K562 (cell line): ENCODE results near the gene LRRK1. TPM values are rescaled to one million over a fixed set of nuclear protein-coding genes. Genes with fewer than 3 reads are reported as not detected.

Experiments used
- BRD9 ChIP-seq: fragments of 450-650 bp; IDR thresholded peaks from 2 replicates; pipeline ENCODE4 v1.6.1; 2018; ENCODE audit warnings: low read depth; ENCODE audit not compliant: partially characterized antibody
- CEBPB ChIP-seq: fragments of 450-650 bp; IDR thresholded peaks from 2 replicates; pipeline ENCODE4 v1.6.1; 2016; ENCODE audit warnings: missing genetic modification characterization, missing compliant biosample characterization
- DDX20 ChIP-seq: fragments of 450-650 bp; IDR thresholded peaks from 2 replicates; pipeline ENCODE4 v1.6.1; 2016; ENCODE audit warnings: missing genetic modification characterization, low read depth, mild to moderate bottlenecking, missing compliant biosample characterization, moderate library complexity
- GATAD2B ChIP-seq: fragments of 450-650 bp; IDR thresholded peaks from 2 replicates; pipeline ENCODE4 v1.6.1; 2017; ENCODE audit warnings: mild to moderate bottlenecking, borderline replicate concordance
- NCOR1 ChIP-seq: fragments of 450-650 bp; IDR thresholded peaks from 2 replicates; pipeline ENCODE4 v1.6.1; 2016; ENCODE audit warnings: mild to moderate bottlenecking, moderate library complexity
- PHB ChIP-seq: fragments of 250-450 bp; sonication (Bioruptor Pico); IDR thresholded peaks from 2 replicates; pipeline ENCODE4 v1.5.0; 2021
- PHF21A ChIP-seq: fragments of 450-650 bp; IDR thresholded peaks from 2 replicates; pipeline ENCODE4 v1.6.1; 2017; ENCODE audit warnings: low read depth, borderline replicate concordance
- SAFB2 ChIP-seq: fragments of 200-400 bp; formaldehyde crosslinking; IDR thresholded peaks from 2 replicates; pipeline ENCODE4 v1.6.1; 2018; ENCODE audit warnings: borderline replicate concordance, low read length, low read depth, moderate library complexity; ENCODE audit not compliant: severe bottlenecking
- TCF3 ChIP-seq: sonication (generic); formaldehyde crosslinking; IDR thresholded peaks from 2 replicates; pipeline ENCODE4 v1.4.0; 2020; ENCODE audit warnings: mild to moderate bottlenecking, missing genetic modification reagents
- U2AF2 ChIP-seq: fragments of 200-400 bp; formaldehyde crosslinking; optimal IDR thresholded peaks from 2 replicates; pipeline ENCODE3; 2017; ENCODE audit warnings: low read depth, mild to moderate bottlenecking, low read length
- ZNF449 ChIP-seq: fragments of 250-450 bp; sonication (Bioruptor Pico); IDR thresholded peaks from 2 replicates; pipeline ENCODE4 v1.8.0; 2022; ENCODE audit warnings: moderate library complexity, mild to moderate bottlenecking, inconsistent platforms
- ZNF512 ChIP-seq: IDR thresholded peaks from 2 replicates; pipeline ENCODE4 v1.6.1; 2016; ENCODE audit warnings: missing genetic modification characterization, missing compliant biosample characterization
- ZNF668 ChIP-seq: fragments of 250-450 bp; sonication (Bioruptor Pico); IDR thresholded peaks from 2 replicates; pipeline ENCODE4 v1.8.0; 2022; ENCODE audit warnings: mild to moderate bottlenecking, inconsistent platforms
- ZNF717 ChIP-seq: fragments of 250-450 bp; sonication (Bioruptor Pico); IDR thresholded peaks from 2 replicates; pipeline ENCODE4 v1.5.0; 2021
- polyA plus RNA-seq, 8 experiments: library from polyadenylated mRNA; depleted of rRNA in 4 of 8; stranded (reverse) in 5 of 8; unstranded in 3 of 8; fragments of >200 nt; fragmentation: Nextera tagmentation in 2 of 8; fragmentation: Illumina TruSeq in 1 of 8; extraction: Ambion mirVana in 2 of 8; extraction: Trizol in 1 of 8; gene quantifications; 2 replicates each; pipeline versions ENCODE4 v1.2.1 to v1.2.3, GENCODE V29; 2011 to 2014; ENCODE audit warnings: inconsistent platforms in 1 of 8, missing spikeins in 1 of 8
- total RNA-seq, 7 experiments: library from RNA; depleted of rRNA in 6 of 7; stranded (reverse); fragments of >200 nt in 6 of 7; fragmentation: Illumina TruSeq in 2 of 7; extraction: Trizol in 2 of 7; gene quantifications; 2 replicates each; pipeline versions ENCODE4 v1.2.1 to v1.2.3, GENCODE V29; 2011 to 2021; ENCODE audit warnings: low replicate concordance in 1 of 7
- TF ChIP-seq, protein P1 (sequence below): fragments of 450-650 bp; IDR thresholded peaks from 2 replicates; pipeline ENCODE4 v1.7.1; 2018; ENCODE audit warnings: mild to moderate bottlenecking, low read depth; ENCODE audit not compliant: partially characterized antibody
- TF ChIP-seq, protein P2 (sequence below): sonication (generic); formaldehyde crosslinking; IDR thresholded peaks from 2 replicates; pipeline ENCODE4 v1.9.0; 2022; ENCODE audit warnings: mild to moderate bottlenecking, missing genetic modification reagents
- TF ChIP-seq, protein P3 (sequence below): sonication (generic); formaldehyde crosslinking; IDR thresholded peaks from 2 replicates; pipeline ENCODE4 v1.8.1; 2023; ENCODE audit warnings: mild to moderate bottlenecking, missing genetic modification reagents

Gene LRRK1
- total and polyA plus RNA-seq, 9 of the 15 experiments (the other 6 are each of a cell fraction or from before 2014, with no cell fraction given), result 0.01 to 1.5 (median 0.11) TPM

GRCh38 chr15:101008158-101009139 lies 89.3 kb downstream of the LRRK1 start (continued):
- TF ChIP-seq, protein P1, sequence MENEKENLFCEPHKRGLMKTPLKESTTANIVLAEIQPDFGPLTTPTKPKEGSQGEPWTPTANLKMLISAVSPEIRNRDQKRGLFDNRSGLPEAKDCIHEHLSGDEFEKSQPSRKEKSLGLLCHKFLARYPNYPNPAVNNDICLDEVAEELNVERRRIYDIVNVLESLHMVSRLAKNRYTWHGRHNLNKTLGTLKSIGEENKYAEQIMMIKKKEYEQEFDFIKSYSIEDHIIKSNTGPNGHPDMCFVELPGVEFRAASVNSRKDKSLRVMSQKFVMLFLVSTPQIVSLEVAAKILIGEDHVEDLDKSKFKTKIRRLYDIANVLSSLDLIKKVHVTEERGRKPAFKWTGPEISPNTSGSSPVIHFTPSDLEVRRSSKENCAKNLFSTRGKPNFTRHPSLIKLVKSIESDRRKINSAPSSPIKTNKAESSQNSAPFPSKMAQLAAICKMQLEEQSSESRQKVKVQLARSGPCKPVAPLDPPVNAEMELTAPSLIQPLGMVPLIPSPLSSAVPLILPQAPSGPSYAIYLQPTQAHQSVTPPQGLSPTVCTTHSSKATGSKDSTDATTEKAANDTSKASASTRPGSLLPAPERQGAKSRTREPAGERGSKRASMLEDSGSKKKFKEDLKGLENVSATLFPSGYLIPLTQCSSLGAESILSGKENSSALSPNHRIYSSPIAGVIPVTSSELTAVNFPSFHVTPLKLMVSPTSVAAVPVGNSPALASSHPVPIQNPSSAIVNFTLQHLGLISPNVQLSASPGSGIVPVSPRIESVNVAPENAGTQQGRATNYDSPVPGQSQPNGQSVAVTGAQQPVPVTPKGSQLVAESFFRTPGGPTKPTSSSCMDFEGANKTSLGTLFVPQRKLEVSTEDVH, result no peak
- TF ChIP-seq GATAD2B (no peak), U2AF2 (no peak), ZNF668 (CRISPR knock-in tag) (no peak), PHF21A (0 out of 2 replicates have a peak, but pooled peaks have one; percentile 31), ZNF717 (no peak), ZNF449 (no peak), DDX20 (no peak), TCF3 (CRISPR knock-in tag) (peak; percentile 75), NCOR1 (peak; percentile 66), CEBPB (tag) (no peak), ZNF512 (tag) (no peak), BRD9 (no peak), PHB (CRISPR knock-in tag) (no peak), SAFB2 (no peak)
- TF ChIP-seq, protein P2, sequence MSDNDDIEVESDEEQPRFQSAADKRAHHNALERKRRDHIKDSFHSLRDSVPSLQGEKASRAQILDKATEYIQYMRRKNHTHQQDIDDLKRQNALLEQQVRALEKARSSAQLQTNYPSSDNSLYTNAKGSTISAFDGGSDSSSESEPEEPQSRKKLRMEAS (CRISPR knock-in tag), result no peak; the same call in none of the 2 replicates
- TF ChIP-seq, protein P3, sequence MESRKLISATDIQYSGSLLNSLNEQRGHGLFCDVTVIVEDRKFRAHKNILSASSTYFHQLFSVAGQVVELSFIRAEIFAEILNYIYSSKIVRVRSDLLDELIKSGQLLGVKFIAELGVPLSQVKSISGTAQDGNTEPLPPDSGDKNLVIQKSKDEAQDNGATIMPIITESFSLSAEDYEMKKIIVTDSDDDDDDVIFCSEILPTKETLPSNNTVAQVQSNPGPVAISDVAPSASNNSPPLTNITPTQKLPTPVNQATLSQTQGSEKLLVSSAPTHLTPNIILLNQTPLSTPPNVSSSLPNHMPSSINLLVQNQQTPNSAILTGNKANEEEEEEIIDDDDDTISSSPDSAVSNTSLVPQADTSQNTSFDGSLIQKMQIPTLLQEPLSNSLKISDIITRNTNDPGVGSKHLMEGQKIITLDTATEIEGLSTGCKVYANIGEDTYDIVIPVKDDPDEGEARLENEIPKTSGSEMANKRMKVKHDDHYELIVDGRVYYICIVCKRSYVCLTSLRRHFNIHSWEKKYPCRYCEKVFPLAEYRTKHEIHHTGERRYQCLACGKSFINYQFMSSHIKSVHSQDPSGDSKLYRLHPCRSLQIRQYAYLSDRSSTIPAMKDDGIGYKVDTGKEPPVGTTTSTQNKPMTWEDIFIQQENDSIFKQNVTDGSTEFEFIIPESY (CRISPR knock-in tag), result peak; percentile 53; the same call in 1 of the 2 replicates
